GM12878 (cell line): ENCODE results near the gene GALNT17. TPM values are rescaled to one million over a fixed set of nuclear protein-coding genes. Genes with fewer than 3 reads are reported as not detected.

Experiments used
- ATAC-seq: fragments of 200-7000 bp; cut with Tn5 transposase; 3 replicates; pipeline ENCODE4 v1.9.1; 2020; ENCODE audit warnings: mild to moderate bottlenecking, moderate library complexity
- BruUV-seq: library from RNA; stranded (reverse); fragments of 400-500 nt; replicated peaks from 2 replicates; lab custom pipeline; 2021; lab: Mats Ljungman, UMichigan
- CTCF ChIA-PET: fragments of 300-600 bp; sonication (Branson Sonifier 250); formaldehyde crosslinking; extraction: SDS; loops from one replicate; lab custom pipeline; 2021; ENCODE audit warnings: inconsistent platforms; lab: Yijun Ruan, JAX
- POLR2A ChIA-PET: fragments of 350-600 bp; formaldehyde crosslinking; extraction: SDS; loops from one replicate; lab custom pipeline; 2021; ENCODE audit warnings: inconsistent platforms; lab: Charles Lee
- RAD21 ChIA-PET: fragments of 300-600 bp; sonication (Branson Sonifier 250); formaldehyde crosslinking; loops from one replicate; lab custom pipeline; 2023; ENCODE audit warnings: antibody characterized with exemption; ENCODE audit not compliant: unreplicated experiment; lab: Charles Lee
- SMC1A ChIA-PET: fragments of 300-600 bp; sonication (Branson Sonifier 250); formaldehyde crosslinking; loops from one replicate; lab custom pipeline; 2023; ENCODE audit not compliant: unreplicated experiment, uncharacterized antibody; lab: Charles Lee
- DNase-seq: peaks from one replicate; pipeline ENCODE4 v3.0.0-alpha.2; 2011; ENCODE audit warnings: low read depth, low spot score
- FAIRE-seq: peaks from 3 replicates; lab custom pipeline; 2011; peaks lifted over from hg19 to GRCh38; lab: Jason Lieb, UNC
- H2AFZ ChIP-seq: 2 replicates; pipeline ENCODE4 v1.6.0; 2011; ENCODE audit warnings: low read depth, low read length, control low read depth; ENCODE audit not compliant: control insufficient read depth
- H3K27ac ChIP-seq: 2 replicates; pipeline ENCODE4 v1.5.1; 2011; ENCODE audit warnings: control low read depth; ENCODE audit not compliant: control insufficient read depth, insufficient read depth
- H3K27me3 ChIP-seq, 2 experiments: replicated peaks in 1 of 2; 2 replicates each; pipeline versions ENCODE4 v1.6.0 to v1.6.1; 2011; ENCODE audit warnings: low read length in 1 of 2; ENCODE audit not compliant: control insufficient read depth in 2 of 2, insufficient read depth in 2 of 2
- H3K36me3 ChIP-seq, 2 experiments: 2 replicates each; pipeline ENCODE4 v1.5.1; 2011; ENCODE audit warnings: low read length in 1 of 2; ENCODE audit not compliant: control insufficient read depth in 2 of 2, insufficient read depth in 2 of 2
- H3K4me1 ChIP-seq: 2 replicates; pipeline ENCODE4 v1.6.1; 2011; ENCODE audit warnings: mild to moderate bottlenecking, low read length, moderate library complexity, mixed read lengths; ENCODE audit not compliant: control insufficient read depth, insufficient read depth
- H3K4me2 ChIP-seq: 2 replicates; pipeline ENCODE4 v1.6.0; 2011; ENCODE audit warnings: control low read depth; ENCODE audit not compliant: control insufficient read depth, insufficient read depth
- H3K4me3 ChIP-seq: fragments of 200-600 bp; sonication (generic); 2 replicates; pipeline ENCODE4 v1.5.1; 2016
- H3K79me2 ChIP-seq: 2 replicates; pipeline ENCODE4 v1.6.0; 2011; ENCODE audit warnings: low read length; ENCODE audit not compliant: control insufficient read depth, insufficient read depth
- H3K9ac ChIP-seq: 2 replicates; pipeline ENCODE4 v1.8.0; 2011; ENCODE audit warnings: low read length, control low read depth, mixed read lengths; ENCODE audit not compliant: control insufficient read depth, insufficient read depth
- H3K9me3 ChIP-seq: replicated peaks from 3 replicates; pipeline ENCODE4 v1.5.1; 2011; ENCODE audit warnings: mild to moderate bottlenecking, low read length; ENCODE audit not compliant: control insufficient read depth, insufficient read depth
- H4K20me1 ChIP-seq: 2 replicates; pipeline ENCODE4 v1.6.0; 2011; ENCODE audit not compliant: control insufficient read depth, insufficient read depth
- EED ChIP-seq: sonication (generic); IDR thresholded peaks from 2 replicates; pipeline ENCODE4 v1.6.1; 2016; ENCODE audit warnings: antibody characterized with exemption, low read depth
- ETV6 ChIP-seq, 2 experiments: fragments of 450-650 bp in 1 of 2; IDR thresholded peaks in 1 of 2; conservative IDR thresholded peaks in 1 of 2; 2 replicates each; pipeline ENCODE4 v1.6.1; 2014; ENCODE audit warnings: antibody characterized with exemption in 1 of 2, borderline replicate concordance in 1 of 2, low read depth in 1 of 2, mild to moderate bottlenecking in 1 of 2, moderate library complexity in 1 of 2
- POLR2AphosphoS5 ChIP-seq: IDR thresholded peaks from 2 replicates; pipeline ENCODE4 v1.6.1; 2011; ENCODE audit warnings: mild to moderate bottlenecking, low read length, inconsistent platforms
- SMARCA5 ChIP-seq: fragments of 450-650 bp; IDR thresholded peaks from 2 replicates; pipeline ENCODE4 v1.6.1; 2017; ENCODE audit warnings: mild to moderate bottlenecking
- ZBTB11 ChIP-seq: fragments of 450-650 bp; formaldehyde crosslinking; IDR thresholded peaks from 2 replicates; pipeline ENCODE4 v1.5.0; 2022; ENCODE audit warnings: mild to moderate bottlenecking, missing genetic modification characterization
- WGBS: methylation state at CpG from one replicate; pipeline ENCODE4 v1.1.6; 2016; ENCODE audit warnings: low lambda C conversion rate; ENCODE audit not compliant: insufficient replicate concordance, insufficient coverage; ENCODE audit errors: missing lambda C conversion rate; 5-methylcytosine and 5-hydroxymethylcytosine counted together
- in situ Hi-C: fragments of 300-500 bp; cut with MboI; formaldehyde crosslinking; loops from 9 replicates; pipeline ENCODE4 v1.14.3; 2018; ENCODE audit warnings: mixed read lengths
- intact Hi-C: fragments of 100-400 bp; cut with micrococcal nuclease; formaldehyde crosslinking; loops from one replicate; pipeline ENCODE4 v1.14.2; 2022; ENCODE audit not compliant: unreplicated experiment
- polyA plus RNA-seq, 11 experiments: library from polyadenylated mRNA; depleted of rRNA in 4 of 11; unstranded in 6 of 11; stranded (reverse) in 5 of 11; fragments of >200 nt; fragmentation: Nextera tagmentation in 4 of 11; fragmentation: Illumina TruSeq in 1 of 11; extraction: Ambion mirVana in 4 of 11; extraction: Trizol in 1 of 11; gene quantifications; 1 replicate in 1 of 11; 2 replicates in 10 of 11; pipeline versions ENCODE4 v1.2.1 to v1.2.3, GENCODE V29; 2011 to 2016; ENCODE audit warnings: inconsistent platforms in 2 of 11, missing spikeins in 2 of 11, low read depth in 1 of 11
- total RNA-seq, 4 experiments: library from RNA; depleted of rRNA in 3 of 4; stranded (reverse); fragments of >200 nt in 3 of 4; fragmentation: Illumina TruSeq in 1 of 4; extraction: Trizol in 1 of 4; gene quantifications; 2 replicates each; pipeline versions ENCODE4 v1.2.1 to v1.2.3, GENCODE V29; 2013 to 2021

Gene GALNT17
- total and polyA plus RNA-seq, 10 of the 15 experiments (the other 5 are each of a cell fraction or from before 2014, with no cell fraction given) = 0.12 to 0.15 TPM; not detected in 8

GRCh38 chr7:71517940-71518699, 386.2 kb downstream of the GALNT17 start:
- no peaks in the 10 kb centered on the region for H4K20me1 ChIP-seq
- CTCF ChIA-PET = interaction anchor here (0.8 kb wide), 1 partner anchor 13 kb away, joined by 3 read pairs; no protein-coding TSS in a partner anchor
- no peaks in the 10 kb centered on the region; the same call in 2 of the 3 replicates for H3K9me3 ChIP-seq
- in situ Hi-C loops (no loop called here), intact Hi-C loops (no loop called here)
- ATAC-seq (no peak), DNase-seq (no peak), FAIRE-seq (no peak)
- SMC1A ChIA-PET = no interaction called here
- no peaks in the 10 kb centered on the region for H3K36me3 ChIP-seq
- BruUV-seq = no TSS peak
- H3K4me1 ChIP-seq = no peaks in the 10 kb centered on the region
- TF ChIP-seq ETV6 (conservative IDR thresholded peaks at IDR 0.05 in 1 of 2, IDR thresholded peaks at IDR 0.05 in 1 of 2; ENCODE audit: borderline replicate concordance in 1 of 2, low read depth in 1 of 2) (no peak), EED (no peak), POLR2AphosphoS5 (no peak), ZBTB11 (CRISPR knock-in tag) (no peak), SMARCA5 (no peak)
- H3K27ac ChIP-seq = no peak overlapping the region
- no peaks in the 10 kb centered on the region for H3K79me2 ChIP-seq
- RAD21 ChIA-PET = no interaction called here
- H3K27me3 ChIP-seq = no peaks in the 10 kb centered on the region
- POLR2A ChIA-PET = interaction anchor here (0.6 kb wide), 1 partner anchor 1030 kb away, joined by 4 read pairs; no protein-coding TSS in a partner anchor
- no peak overlapping the region for H3K9ac ChIP-seq
- WGBS = 36% methylated on average over 7 of the region's 7 CpGs
- H3K4me3 ChIP-seq = no peak overlapping the region
- H3K4me2 ChIP-seq = no peak overlapping the region
- H2AFZ ChIP-seq = no peak overlapping the region
